Upper lobe of left lung (tissue), 6 donors: Measurements from ENCODE around the gene XKR7. TPM values are rescaled to one million over a fixed set of nuclear protein-coding genes. Genes with fewer than 3 reads are reported as not detected.

ENCODE experiments used
- ATAC-seq, 2 donors: fragments of 200-7000 bp; cut with Tn5 transposase; one replicate each; pipeline ENCODE4 v1.9.1; 2022; ENCODE audit warnings: mild to moderate bottlenecking in 2 of 2, moderate library complexity in 2 of 2; ENCODE audit not compliant: low FRiP score in 2 of 2
- DNase-seq, 2 donors: peaks; one replicate each; pipeline ENCODE4 v3.0.0-alpha.2; 2019 to 2020
- H3K27ac ChIP-seq, 4 donors: fragments of 200-600 bp; sonication (generic); one replicate each; pipeline ENCODE4 v1.5.1; 2016 to 2019
- H3K27me3 ChIP-seq, 4 donors: fragments of 200-600 bp; sonication (generic); one replicate each; pipeline ENCODE4 v1.5.1; 2017 to 2019
- H3K36me3 ChIP-seq, 4 donors: fragments of 200-600 bp; sonication (generic); one replicate each; pipeline ENCODE4 v1.5.1; 2016 to 2019
- H3K4me1 ChIP-seq, 4 donors: fragments of 200-600 bp; sonication (generic); one replicate each; pipeline ENCODE4 v1.5.1; 2018 to 2019
- H3K4me3 ChIP-seq, 4 donors: fragments of 200-600 bp; sonication (generic); one replicate each; pipeline ENCODE4 v1.5.1; 2017 to 2019; ENCODE audit warnings: mild to moderate bottlenecking in 2 of 4, moderate library complexity in 1 of 4
- H3K9me3 ChIP-seq, 4 donors: fragments of 200-600 bp; sonication (generic); one replicate each; pipeline ENCODE4 v1.5.1; 2018 to 2019
- CTCF ChIP-seq, 6 experiments: fragments of 450-650 bp in 4 of 6; fragments of 200-600 bp in 2 of 6; sonication (generic) in 2 of 6; IDR thresholded peaks; one replicate each; pipeline ENCODE4 v1.5.1; 2016 to 2019; ENCODE audit warnings: antibody characterized with exemption in 6 of 6
- EP300 ChIP-seq, 4 donors: sonication (generic); formaldehyde crosslinking; IDR thresholded peaks; one replicate each; pipeline ENCODE4 v1.5.1; 2017; ENCODE audit warnings: antibody characterized with exemption in 4 of 4, control low read depth in 2 of 4
- POLR2A ChIP-seq, 4 donors: fragments of 450-650 bp; IDR thresholded peaks; one replicate each; pipeline ENCODE4 v1.5.1; 2016 to 2017; ENCODE audit warnings: antibody characterized with exemption in 4 of 4, mild to moderate bottlenecking in 2 of 4
- POLR2AphosphoS5 ChIP-seq, 2 donors: sonication (generic); formaldehyde crosslinking; IDR thresholded peaks; one replicate each; pipeline ENCODE4 v1.5.1; 2017; ENCODE audit warnings: antibody characterized with exemption in 2 of 2
- WGBS, 2 donors: methylation state at CpG; one replicate each; pipeline ENCODE4 v1.1.5; 2017 to 2018; 5-methylcytosine and 5-hydroxymethylcytosine counted together
- total RNA-seq, 6 donors: library from RNA; depleted of rRNA in 4 of 6; stranded (reverse); fragments of >200 nt in 4 of 6; gene quantifications; one replicate each; pipeline versions ENCODE4 v1.1.0 to v1.2.1, GENCODE V29; 2016 to 2021
- donor health status: DM: no; HTN: no; CAD: no; lungs with moderate emphysema.
- donor health status: DM: no; HTN: yes; CAD: no; lungs with severe emphysema.

Gene XKR7
- total RNA-seq, 6 donors from 2014 or later = under 0.01 to 0.07 (median 0.06) TPM; not detected in 3

- WGBS, 2 donors = 85 to 88% methylated on average over 5 of the region's 5 CpGs
- ATAC-seq = no peak
- no peaks in the 10 kb centered on the region for H3K36me3 ChIP-seq
These were observed 38.1 kb downstream of the XKR7 start for GRCh38 chr20:32006053-32006452.

GRCh38 chr20:32006841-32007786 lies 39.2 kb downstream of the XKR7 start:
- no peaks in the 10 kb centered on the region for H3K36me3 ChIP-seq
- H3K4me3 ChIP-seq = no peak overlapping the region
- no peaks in the 10 kb centered on the region for H3K27me3 ChIP-seq
- DNase-seq (no peak), ATAC-seq (no peak)
- 56% methylated on average over 8 of the region's 8 CpGs for WGBS, 2 donors
- H3K4me1 ChIP-seq = peaks cover 11 to 24% (median 18%) of the 10 kb centered on the region in 4 donors
- TF ChIP-seq CTCF (IDR thresholded peaks at IDR 0.05) (no peak), POLR2AphosphoS5 (IDR thresholded peaks at IDR 0.05) (no peak), POLR2A (IDR thresholded peaks at IDR 0.05) (no peak), EP300 (IDR thresholded peaks at IDR 0.05) (no peak)
- H3K9me3 ChIP-seq = no peaks in the 10 kb centered on the region
- H3K27ac ChIP-seq = peak overlapping the region; percentile 10 to 77 (median 46)

More at GRCh38 chr20:32006053-32006452, 38.1 kb downstream of the XKR7 start:
- Histone ChIP-seq H3K4me1 (peaks cover 11 to 24% (median 18%) of the 10 kb centered on the region in 4 donors), H3K27me3 (no peaks in the 10 kb centered on the region), H3K9me3 (no peaks in the 10 kb centered on the region), H3K27ac (peak overlapping the region in 2 of 4 donors; percentile 57 to 77), H3K4me3 (no peak overlapping the region)
- no peak for TF ChIP-seq EP300 (IDR thresholded peaks at IDR 0.05)
- DNase-seq = no peak

- no peak overlapping the region for H3K4me3 ChIP-seq
- TF ChIP-seq POLR2AphosphoS5 (IDR thresholded peaks at IDR 0.05) (peak; percentile 64 to 77), CTCF (IDR thresholded peaks at IDR 0.05) (no peak)
- DNase-seq (peak in 1 of 2 donors; percentile 38), ATAC-seq (peak in 1 of 2 donors; percentile 79)
- WGBS, 2 donors = 31 to 32% methylated on average over 9 to 10 of the region's 10 CpGs
- no peaks in the 10 kb centered on the region for H3K9me3 ChIP-seq
- H3K27ac ChIP-seq = peak overlapping the region; percentile 4 to 87 (median 55)
- H3K27me3 ChIP-seq = no peaks in the 10 kb centered on the region
- H3K4me1 ChIP-seq = peaks cover 11 to 24% (median 18%) of the 10 kb centered on the region in 4 donors
- H3K36me3 ChIP-seq = no peaks in the 10 kb centered on the region
These were observed 40.1 kb downstream of the XKR7 start for GRCh38 chr20:32007787-32008616.

- peak overlapping the region in 3 of 4 donors; percentile 74 to 87 (median 78) for H3K27ac ChIP-seq
- 82 to 96% methylated on average over 7 of the region's 7 CpGs for WGBS, 2 donors
- peaks cover 11 to 24% (median 18%) of the 10 kb centered on the region in 4 donors for H3K4me1 ChIP-seq
- no peaks in the 10 kb centered on the region for H3K27me3 ChIP-seq
- H3K36me3 ChIP-seq = no peaks in the 10 kb centered on the region
- ATAC-seq (no peak), DNase-seq (no peak)
- H3K9me3 ChIP-seq = no peaks in the 10 kb centered on the region
- H3K4me3 ChIP-seq = no peak overlapping the region
- TF ChIP-seq CTCF (IDR thresholded peaks at IDR 0.05) (no peak), POLR2AphosphoS5 (IDR thresholded peaks at IDR 0.05) (no peak), POLR2A (IDR thresholded peaks at IDR 0.05) (no peak), EP300 (IDR thresholded peaks at IDR 0.05) (no peak)
These were observed 41.6 kb downstream of the XKR7 start for GRCh38 chr20:32009564-32009963.

- Histone ChIP-seq H3K27me3 (no peaks in the 10 kb centered on the region), H3K4me3 (peak within 1 kb of the TSS; percentile 38 to 49 (median 46)), H3K9me3 (no peaks in the 10 kb centered on the region), H3K36me3 (no peaks in the 10 kb centered on the region), H3K27ac (peak within 1 kb of the TSS; percentile 61 to 87 (median 76)), H3K4me1 (peaks cover 11 to 24% (median 18%) of the 10 kb centered on the region in 4 donors)
- ATAC-seq (peak in 1 of 2 donors; percentile 35), DNase-seq (no peak)
- WGBS, 2 donors = 44 to 81% methylated on average over 2 of the region's 2 CpGs
- TF ChIP-seq POLR2AphosphoS5 (IDR thresholded peaks at IDR 0.05) = peak; percentile 39 to 67
- no peak for TF ChIP-seq EP300 (IDR thresholded peaks at IDR 0.05)
These were observed 42.1 kb downstream of the XKR7 start, which contains the start of gene CCM2L for GRCh38 chr20:32010101-32010500. Gene CCM2L (plus strand): TSS chr20:32010438. CDS start chr20:32010455, 17 bp downstream.
